ENCODE results near the gene PIK3C3. TPM values are rescaled to one million over a fixed set of nuclear protein-coding genes. Genes with fewer than 3 reads are reported as not detected.

The PIK3C3 gene
- total RNA-seq, 2 experiments from 2014 or later, result 8.3 to 22.3 TPM

GRCh38 chr18:41965634-41966255 lies 10.7 kb downstream of the PIK3C3 start:
- Histone ChIP-seq H3K4me2 (ENCODE audit: low read length) (no peak overlapping the region), H2AFZ (ENCODE audit: low read length) (no peak overlapping the region), H3K4me3 (ENCODE audit: low read depth, low read length, poor library complexity, severe bottlenecking) (no peak overlapping the region), H3K9me3 (ENCODE audit: low read length) (no peaks in the 10 kb centered on the region), H3K27ac (ENCODE audit: low read depth, low read length, poor library complexity, severe bottlenecking) (no peak overlapping the region), H3K4me1 (ENCODE audit: insufficient read depth, low read length, poor library complexity, severe bottlenecking) (no peaks in the 10 kb centered on the region), H3K36me3 (ENCODE audit: insufficient read depth, low read length) (peaks cover 30% of the 10 kb centered on the region; the same call in 1 of the 2 replicates), H3K9me2 (ENCODE audit: insufficient read depth, low read length) (no peaks in the 10 kb centered on the region), H4K20me1 (ENCODE audit: insufficient read depth, low read length) (no peaks in the 10 kb centered on the region), H3K79me2 (ENCODE audit: insufficient read depth, low read depth, low read length) (no peaks in the 10 kb centered on the region)
- DNase-seq (ENCODE audit: low spot score), result no peak
- ChIA-PET POLR2A (interaction anchor here (0.7 to 1.1 kb wide), 3 partner anchors 9 to 78 kb away, joined by 3 to 5 read pairs (median 4); no protein-coding TSS in a partner anchor), CTCF (ENCODE audit: unreplicated experiment) (no interaction called here)
- intact Hi-C loops (cut with micrococcal nuclease; ENCODE audit: unreplicated experiment), result no loop called here
- no peak for TF ChIP-seq CTCF (conservative IDR thresholded peaks at IDR 0.05; ENCODE audit: low read length)
- no peak for TF ChIP-seq EZH2phosphoT487 (IDR thresholded peaks at IDR 0.05; ENCODE audit: borderline replicate concordance, low read depth, low read length)
- BruUV-seq (replicated peaks), result no TSS peak

- intact Hi-C loops (cut with micrococcal nuclease; ENCODE audit: unreplicated experiment), result no loop called here
- Histone ChIP-seq H3K4me1 (ENCODE audit: insufficient read depth, low read length, poor library complexity, severe bottlenecking) (no peaks in the 10 kb centered on the region), H3K27ac (ENCODE audit: low read depth, low read length, poor library complexity, severe bottlenecking) (no peak overlapping the region), H4K20me1 (ENCODE audit: insufficient read depth, low read length) (no peaks in the 10 kb centered on the region), H3K4me3 (ENCODE audit: low read depth, low read length, poor library complexity, severe bottlenecking) (no peak overlapping the region), H3K9me2 (ENCODE audit: insufficient read depth, low read length) (no peaks in the 10 kb centered on the region), H3K36me3 (ENCODE audit: insufficient read depth, low read length) (peaks cover 27% of the 10 kb centered on the region; the same call in 1 of the 2 replicates), H3K79me2 (ENCODE audit: insufficient read depth, low read depth, low read length) (no peaks in the 10 kb centered on the region), H3K4me2 (ENCODE audit: low read length) (no peak overlapping the region), H3K9me3 (ENCODE audit: low read length) (no peaks in the 10 kb centered on the region), H2AFZ (ENCODE audit: low read length) (no peak overlapping the region)
- ChIA-PET POLR2A (interaction anchor here (1.1 kb wide), 1 partner anchor 77 kb away, joined by 5 read pairs; no protein-coding TSS in a partner anchor), CTCF (ENCODE audit: unreplicated experiment) (no interaction called here)
- no peak for TF ChIP-seq CTCF (conservative IDR thresholded peaks at IDR 0.05; ENCODE audit: low read length)
- TF ChIP-seq EZH2phosphoT487 (IDR thresholded peaks at IDR 0.05; ENCODE audit: borderline replicate concordance, low read depth, low read length), result no peak
- no peak for DNase-seq (ENCODE audit: low spot score)
- no TSS peak for BruUV-seq (replicated peaks)
These were observed 11.9 kb downstream of the PIK3C3 start for GRCh38 chr18:41966943-41967342.

DNA sequence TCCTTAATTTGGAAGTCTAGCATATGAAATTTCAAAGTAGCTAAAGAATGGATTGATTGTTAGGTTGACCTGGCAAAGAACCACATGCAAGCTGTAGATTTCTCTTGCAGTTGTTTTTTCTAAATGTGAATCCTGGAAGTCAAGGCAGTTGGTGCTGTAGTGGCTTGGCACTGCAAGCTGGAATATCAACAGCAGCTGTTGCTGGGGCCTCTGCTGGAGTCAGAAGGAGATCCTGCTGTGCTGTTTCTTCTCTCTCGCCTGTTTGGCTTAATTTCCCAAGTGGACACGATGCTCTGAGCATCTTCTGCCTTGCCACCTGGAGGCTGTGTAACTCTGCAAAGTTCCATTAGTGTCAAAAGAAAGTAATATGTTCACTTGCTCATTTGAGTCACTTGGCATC lies 12.6 kb downstream of the PIK3C3 start:
- no TSS peak for BruUV-seq (replicated peaks)
- Histone ChIP-seq H3K36me3 (ENCODE audit: insufficient read depth, low read length) (peaks cover 24% of the 10 kb centered on the region; the same call in 1 of the 2 replicates), H3K9me3 (ENCODE audit: low read length) (no peaks in the 10 kb centered on the region), H3K4me2 (ENCODE audit: low read length) (no peak overlapping the region), H2AFZ (ENCODE audit: low read length) (no peak overlapping the region), H3K9me2 (ENCODE audit: insufficient read depth, low read length) (no peaks in the 10 kb centered on the region), H3K79me2 (ENCODE audit: insufficient read depth, low read depth, low read length) (no peaks in the 10 kb centered on the region), H3K27ac (ENCODE audit: low read depth, low read length, poor library complexity, severe bottlenecking) (no peak overlapping the region), H3K4me3 (ENCODE audit: low read depth, low read length, poor library complexity, severe bottlenecking) (no peak overlapping the region), H3K4me1 (ENCODE audit: insufficient read depth, low read length, poor library complexity, severe bottlenecking) (no peaks in the 10 kb centered on the region), H4K20me1 (ENCODE audit: insufficient read depth, low read length) (no peaks in the 10 kb centered on the region)
- TF ChIP-seq CTCF (conservative IDR thresholded peaks at IDR 0.05; ENCODE audit: low read length), result no peak
- no peak for TF ChIP-seq EZH2phosphoT487 (IDR thresholded peaks at IDR 0.05; ENCODE audit: borderline replicate concordance, low read depth, low read length)
- no peak for DNase-seq (ENCODE audit: low spot score)
- intact Hi-C loops (cut with micrococcal nuclease; ENCODE audit: unreplicated experiment), result no loop called here
- ChIA-PET POLR2A (no interaction called here), CTCF (ENCODE audit: unreplicated experiment) (no interaction called here)

All from OCI-LY7 (cell line).